T-helper 2 cell treated with Interferon-gamma antibody and Interleukin-4, amounts not matched to agents 100 ng/mL and 5 ng/mL, for 36 hours (primary cell): ENCODE measurements around the gene MIR17HG. TPM values are rescaled to one million over a fixed set of nuclear protein-coding genes. Genes with fewer than 3 reads are reported as not detected.
"Not testable (repeated sequence)": the region's sequence is repeated elsewhere in the genome, so short reads cannot be mapped to it uniquely, and the experiment has no call there.

Experiments
- intact Hi-C: fragments of 100-400 bp; cut with micrococcal nuclease; formaldehyde crosslinking; loops from one replicate; pipeline ENCODE4 v1.15.1; 2023
- total RNA-seq: library from RNA; stranded (reverse); gene quantifications from 2 replicates; pipeline ENCODE4 v1.2.3, GENCODE V29; 2022

Gene MIR17HG
- total RNA-seq, 1 donor from 2014 or later = 10.1 TPM

DNA sequence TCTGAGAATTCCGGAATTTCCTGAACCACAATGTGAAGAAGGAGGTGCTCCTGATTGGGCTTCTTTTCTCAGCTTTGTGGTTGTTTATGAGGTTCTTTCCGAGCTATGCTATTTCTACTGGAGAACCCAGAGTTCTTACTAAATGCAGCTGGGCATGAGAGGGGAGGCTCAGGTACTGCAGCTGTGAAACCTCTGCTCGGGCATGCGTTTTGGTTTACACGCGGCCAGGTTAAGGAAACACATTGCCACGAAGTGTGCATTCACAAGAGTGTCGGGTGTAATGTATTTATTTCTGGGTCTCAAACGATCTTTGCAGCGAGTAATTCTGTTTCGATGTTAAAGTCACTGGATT is 661 bp upstream of the MIR17HG start:
- intact Hi-C loops = loop anchor here (1.0 to 2.0 kb wide), 3 partner anchors 14 to 51 kb away; partner anchors contain the start of gene GPC5

DNA sequence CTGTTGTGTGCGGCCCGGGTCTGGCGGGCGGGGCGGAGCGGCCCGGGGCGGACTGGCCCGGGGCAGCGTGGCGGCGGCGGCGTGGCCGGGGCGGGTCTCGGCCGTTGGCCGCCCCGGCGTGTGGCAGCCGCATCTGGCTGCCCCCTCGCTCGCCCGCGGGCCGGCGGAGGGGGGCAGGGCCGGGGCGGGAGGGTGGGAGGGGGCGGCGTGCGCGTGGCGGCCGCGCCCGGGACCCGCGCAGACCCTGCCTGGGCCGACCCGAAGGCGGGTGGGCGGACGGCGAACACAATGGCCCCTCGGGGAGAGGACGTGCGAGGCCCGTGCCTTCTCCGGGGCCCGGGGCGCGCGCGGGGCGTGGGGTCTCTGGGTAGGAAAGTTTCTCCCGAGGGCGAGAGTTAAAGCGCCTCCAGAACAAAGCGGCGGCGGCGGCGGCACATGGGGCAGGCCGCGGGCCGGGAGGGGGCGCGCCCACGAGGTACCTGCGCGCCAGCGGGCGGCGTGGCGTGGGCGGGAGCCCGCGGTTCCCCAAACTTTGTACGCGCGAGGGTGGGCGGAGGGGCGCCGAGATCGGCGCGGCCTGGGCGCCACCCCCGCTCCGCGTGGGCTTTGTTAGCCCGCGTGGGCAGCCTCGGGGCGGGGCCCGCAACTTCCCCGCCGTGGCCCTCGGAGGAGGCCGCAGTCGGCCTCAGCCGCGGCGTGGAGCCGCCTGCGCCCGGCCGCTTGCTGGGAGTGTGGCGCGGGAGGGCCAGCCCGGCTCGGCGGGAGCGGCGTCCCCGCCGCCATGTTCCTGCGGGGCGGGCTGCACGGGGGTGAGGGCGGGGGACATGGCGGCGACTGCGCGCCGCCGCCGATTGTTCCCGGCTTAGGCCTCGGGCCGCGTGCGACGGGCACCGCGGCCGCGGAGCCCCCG is 764 bp downstream of the MIR17HG start:
- intact Hi-C loops = loop anchor here (1.0 to 2.0 kb wide), 3 partner anchors 13 to 50 kb away; partner anchors contain the start of gene GPC5

GRCh38 chr13:91348906-91349435 is 1.5 kb downstream of the MIR17HG start:
- intact Hi-C loops = loop anchor here (1.0 kb wide), 1 partner anchor 36 kb away; no protein-coding TSS in a partner anchor

DNA sequence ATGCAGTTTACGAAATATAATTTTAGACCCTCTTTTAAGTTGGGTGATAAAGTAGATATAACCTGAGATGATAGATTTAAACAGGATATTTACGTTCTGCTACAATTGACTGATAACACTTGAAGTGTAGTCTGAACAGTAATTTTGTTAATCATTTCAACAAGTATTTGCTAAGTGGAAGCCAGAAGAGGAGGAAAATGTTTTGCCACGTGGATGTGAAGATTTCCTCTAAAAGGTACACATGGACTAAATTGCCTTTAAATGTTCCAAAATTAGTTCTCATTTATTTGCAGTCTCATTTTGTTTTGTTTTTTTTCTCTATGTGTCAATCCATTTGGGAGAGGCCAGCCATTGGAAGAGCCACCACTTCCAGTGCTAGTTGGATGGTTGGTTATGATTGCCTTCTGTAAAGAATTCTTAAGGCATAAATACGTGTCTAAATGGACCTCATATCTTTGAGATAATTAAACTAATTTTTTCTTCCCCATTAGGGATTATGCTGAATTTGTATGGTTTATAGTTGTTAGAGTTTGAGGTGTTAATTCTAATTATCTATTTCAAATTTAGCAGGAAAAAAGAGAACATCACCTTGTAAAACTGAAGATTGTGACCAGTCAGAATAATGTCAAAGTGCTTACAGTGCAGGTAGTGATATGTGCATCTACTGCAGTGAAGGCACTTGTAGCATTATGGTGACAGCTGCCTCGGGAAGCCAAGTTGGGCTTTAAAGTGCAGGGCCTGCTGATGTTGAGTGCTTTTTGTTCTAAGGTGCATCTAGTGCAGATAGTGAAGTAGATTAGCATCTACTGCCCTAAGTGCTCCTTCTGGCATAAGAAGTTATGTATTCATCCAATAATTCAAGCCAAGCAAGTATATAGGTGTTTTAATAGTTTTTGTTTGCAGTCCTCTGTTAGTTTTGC is 2.8 kb downstream of the MIR17HG start:
- intact Hi-C loops = loop anchor here (1.0 kb wide), 1 partner anchor 37 kb away; no protein-coding TSS in a partner anchor

GRCh38 chr13:91351123-91351522 is 3.6 kb downstream of the MIR17HG start:
- intact Hi-C loops = no loop called here

GRCh38 chr13:91351980-91352379 is 4.5 kb downstream of the MIR17HG start:
- intact Hi-C loops = no loop called here

GRCh38 chr13:91352891-91353290 is 5.4 kb downstream of the MIR17HG start:
- intact Hi-C loops = not testable (repeated sequence)

DNA sequence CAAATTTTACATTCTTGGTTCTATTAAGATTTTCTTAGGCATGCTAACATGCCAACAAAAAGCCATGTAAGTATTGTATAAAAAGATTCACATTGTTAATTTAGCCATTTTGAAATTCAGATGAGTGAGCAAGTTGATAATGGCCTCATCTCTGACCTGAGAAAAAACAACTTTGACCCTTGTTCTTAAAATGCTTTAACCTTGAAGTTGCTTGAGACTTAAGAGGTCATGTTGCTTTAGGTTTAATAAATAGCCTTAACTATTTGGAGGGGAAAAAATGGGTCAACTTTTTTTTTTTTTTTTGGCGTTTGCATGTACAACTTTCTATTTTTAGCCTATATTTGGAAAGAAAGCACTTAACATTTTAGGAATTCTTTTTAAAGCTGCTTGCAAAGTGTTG is 6.0 kb downstream of the MIR17HG start:
- intact Hi-C loops = no loop called here

DNA sequence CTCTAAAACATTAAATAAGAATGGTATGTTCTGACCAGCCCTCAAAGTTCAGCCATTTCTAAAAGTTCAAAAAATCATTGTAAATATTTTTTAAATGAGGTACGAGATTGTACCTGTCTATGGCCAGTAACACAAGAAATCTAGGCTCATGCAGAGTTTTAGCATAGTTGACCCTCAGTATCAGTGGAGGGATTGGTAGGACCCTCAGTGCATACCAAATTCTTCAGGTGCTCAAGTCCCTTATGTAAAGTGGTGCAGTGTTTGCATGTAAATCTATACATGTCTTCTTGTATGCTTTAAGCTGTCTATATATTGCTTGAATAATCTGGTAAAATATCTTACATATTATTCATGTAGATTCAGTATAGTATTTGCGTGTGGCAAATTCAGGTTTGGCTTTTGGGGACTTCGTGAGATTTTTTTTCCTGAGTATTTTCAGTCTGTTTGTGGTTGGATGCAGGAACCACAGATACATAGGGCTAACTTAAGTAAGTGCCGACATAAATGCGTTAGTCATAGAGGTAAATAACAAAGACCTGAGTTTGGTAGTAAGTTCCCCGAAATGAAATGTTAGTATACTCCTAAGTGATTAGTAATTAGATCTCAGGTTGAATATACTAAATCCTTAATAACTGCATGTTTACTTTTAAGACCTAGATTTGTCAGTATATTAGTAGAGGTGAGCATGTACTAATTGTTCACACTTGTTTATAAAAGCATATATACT is 7.8 kb downstream of the MIR17HG start:
- intact Hi-C loops = no loop called here

GRCh38 chr13:91355826-91356710 is 8.6 kb downstream of the MIR17HG start:
- intact Hi-C loops = no loop called here

DNA sequence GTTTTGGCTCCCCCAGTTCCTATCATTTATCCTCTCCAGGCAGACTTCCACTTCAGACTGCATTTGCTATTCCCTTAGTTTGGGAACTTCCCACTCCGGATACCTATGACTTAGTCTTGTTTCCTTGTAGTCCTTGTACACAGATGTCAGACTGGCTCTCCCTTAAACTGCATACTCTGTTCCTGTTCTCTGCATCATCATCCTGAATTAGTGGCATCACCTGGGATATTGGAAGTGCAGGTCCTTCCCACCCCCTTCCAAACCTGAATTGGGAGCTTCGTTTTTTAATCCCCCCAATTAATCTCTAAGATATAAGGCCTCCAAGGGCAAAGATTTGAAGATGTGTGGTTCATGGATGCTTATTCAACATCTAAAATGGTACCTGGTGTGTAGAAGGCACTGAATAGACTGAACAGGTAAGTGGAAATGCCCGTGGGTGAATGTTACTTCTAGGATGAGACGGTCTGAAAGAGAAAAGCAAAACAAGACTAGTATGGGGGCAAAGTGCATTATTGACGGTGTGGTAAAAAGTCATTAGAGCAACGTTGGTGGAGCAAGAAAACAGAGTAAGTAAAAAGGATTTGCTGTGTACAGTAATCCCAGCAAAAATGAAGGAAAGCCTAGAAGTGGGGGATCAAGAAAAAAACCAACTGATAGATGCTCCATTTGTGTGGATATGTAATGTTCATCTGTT is 9.6 kb downstream of the MIR17HG start:
- intact Hi-C loops = no loop called here

- intact Hi-C loops = no loop called here
These were observed 10.3 kb downstream of the MIR17HG start for GRCh38 chr13:91357613-91358386.

DNA sequence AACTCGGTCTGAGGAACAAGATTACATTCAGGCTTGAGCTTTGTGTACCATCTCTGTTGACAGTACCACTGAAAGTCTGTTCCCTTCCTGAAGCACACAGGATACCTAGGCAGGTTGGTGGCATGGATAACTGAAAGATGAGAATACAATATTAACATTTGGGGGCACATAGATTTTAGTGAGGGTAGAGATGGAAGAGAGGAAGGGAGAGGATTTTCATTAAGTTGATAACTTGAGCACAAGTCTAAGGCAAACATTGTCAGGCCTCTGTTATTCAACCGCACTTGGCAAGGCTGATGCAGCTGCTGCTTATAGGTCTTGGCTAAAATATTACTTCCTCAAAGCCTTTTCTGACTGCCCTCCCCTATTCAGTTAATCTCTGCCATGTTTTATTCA is 10.9 kb downstream of the MIR17HG start:
- intact Hi-C loops = no loop called here

GRCh38 chr13:91359111-91359510 is 11.6 kb downstream of the MIR17HG start:
- intact Hi-C loops = no loop called here

DNA sequence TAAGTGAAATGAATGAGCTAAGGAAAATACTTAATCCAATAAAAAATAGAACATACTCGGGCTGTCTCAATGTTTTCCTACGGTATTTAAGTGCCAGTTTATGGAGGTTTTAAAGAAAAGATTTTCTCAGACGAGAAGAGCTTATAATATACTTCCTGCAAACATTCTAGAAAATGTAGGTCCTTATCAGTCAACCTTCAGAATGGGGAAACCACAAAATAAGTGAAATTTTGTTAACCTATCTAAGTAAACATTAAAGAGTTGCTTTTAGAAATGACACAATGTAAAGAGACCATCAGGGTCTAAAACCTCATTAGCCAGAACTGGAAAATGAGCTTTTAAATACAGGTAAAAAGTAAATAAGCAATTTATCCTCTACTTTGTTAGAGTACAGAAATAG is 12.1 kb downstream of the MIR17HG start:
- intact Hi-C loops = loop anchor here (2.0 kb wide), 1 partner anchor 13 kb away; the partner anchor contains the start of gene MIR17HG

- intact Hi-C loops = loop anchor here (2.0 kb wide), 1 partner anchor 13 kb away; the partner anchor contains the start of gene MIR17HG
These were observed 12.8 kb downstream of the MIR17HG start for GRCh38 chr13:91360246-91360751.

DNA sequence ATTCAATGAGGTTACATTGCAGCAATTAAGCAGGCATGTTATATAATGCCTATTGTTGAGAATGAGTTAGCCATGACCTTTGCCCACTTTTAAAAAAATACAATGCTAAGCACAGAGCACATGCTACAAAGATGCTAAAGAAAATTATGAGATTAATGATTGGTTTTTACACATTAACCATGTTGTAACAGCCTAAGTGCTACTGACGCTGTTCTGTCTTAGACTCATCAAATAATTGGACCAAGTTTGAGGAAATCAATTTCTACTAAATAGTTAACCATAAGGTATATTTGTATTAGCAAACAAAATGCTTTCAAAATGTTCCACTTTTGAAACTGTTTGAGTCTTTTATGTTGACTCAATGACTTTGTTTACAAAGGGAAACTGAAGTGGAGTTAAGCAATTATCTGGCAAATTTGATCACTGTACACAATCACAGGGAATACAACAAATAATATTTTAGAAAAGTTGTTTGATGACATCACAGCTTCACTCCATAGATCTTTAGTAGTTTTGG is 14.3 kb downstream of the MIR17HG start:
- intact Hi-C loops = loop anchor here (2.0 kb wide), 1 partner anchor 15 kb away; the partner anchor contains the start of gene MIR17HG

GRCh38 chr13:91362908-91363307 is 15.4 kb downstream of the MIR17HG start:
- intact Hi-C loops = no loop called here
